Measurements from ENCODE around the gene BBS2.

Gene BBS2, protein sequence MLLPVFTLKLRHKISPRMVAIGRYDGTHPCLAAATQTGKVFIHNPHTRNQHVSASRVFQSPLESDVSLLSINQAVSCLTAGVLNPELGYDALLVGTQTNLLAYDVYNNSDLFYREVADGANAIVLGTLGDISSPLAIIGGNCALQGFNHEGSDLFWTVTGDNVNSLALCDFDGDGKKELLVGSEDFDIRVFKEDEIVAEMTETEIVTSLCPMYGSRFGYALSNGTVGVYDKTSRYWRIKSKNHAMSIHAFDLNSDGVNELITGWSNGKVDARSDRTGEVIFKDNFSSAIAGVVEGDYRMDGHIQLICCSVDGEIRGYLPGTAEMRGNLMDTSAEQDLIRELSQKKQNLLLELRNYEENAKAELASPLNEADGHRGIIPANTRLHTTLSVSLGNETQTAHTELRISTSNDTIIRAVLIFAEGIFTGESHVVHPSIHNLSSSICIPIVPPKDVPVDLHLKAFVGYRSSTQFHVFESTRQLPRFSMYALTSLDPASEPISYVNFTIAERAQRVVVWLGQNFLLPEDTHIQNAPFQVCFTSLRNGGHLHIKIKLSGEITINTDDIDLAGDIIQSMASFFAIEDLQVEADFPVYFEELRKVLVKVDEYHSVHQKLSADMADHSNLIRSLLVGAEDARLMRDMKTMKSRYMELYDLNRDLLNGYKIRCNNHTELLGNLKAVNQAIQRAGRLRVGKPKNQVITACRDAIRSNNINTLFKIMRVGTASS

DNA sequence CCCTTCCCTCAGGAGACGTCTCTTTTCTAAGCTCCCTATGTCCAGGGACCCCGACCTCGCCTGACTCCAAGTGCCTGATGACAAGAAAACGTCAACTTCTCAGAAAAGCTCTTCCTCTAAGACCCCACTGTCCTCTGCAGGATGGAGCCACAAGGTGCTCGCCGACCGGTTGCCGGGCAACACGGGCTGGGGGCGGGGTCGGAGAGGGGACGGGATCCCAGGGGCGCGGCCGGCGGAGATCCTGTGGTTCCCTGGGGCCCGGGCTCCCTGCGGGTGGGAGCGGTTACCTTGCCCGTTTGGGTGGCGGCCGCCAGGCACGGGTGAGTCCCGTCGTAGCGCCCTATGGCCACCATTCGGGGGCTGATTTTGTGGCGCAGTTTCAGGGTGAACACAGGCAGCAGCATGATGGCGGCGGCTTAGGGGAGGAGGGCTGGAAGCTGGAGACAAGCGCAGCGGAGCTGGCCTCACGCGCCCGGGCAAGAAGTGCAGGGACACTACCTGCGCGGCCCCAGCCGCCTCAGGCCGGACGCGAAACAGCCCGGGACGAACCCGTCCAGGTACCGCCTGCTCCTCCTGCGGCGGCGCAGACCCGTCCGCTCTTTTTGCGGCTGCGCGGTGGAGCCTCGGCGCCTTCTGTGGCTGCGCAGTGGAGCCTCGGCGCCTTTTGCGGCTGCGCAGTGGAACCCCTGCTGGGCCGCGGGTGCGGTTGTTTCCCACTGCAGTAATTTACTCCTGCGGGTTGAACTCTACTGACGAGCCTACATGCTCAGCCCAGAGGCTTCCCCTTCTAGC lies at the start of gene BBS2:
BBS2 (minus strand) TSS at position 566 of the 792 bp plus-strand sequence; CDS start at position 404, 162 bp downstream.
- peak within 1 kb of the TSS; percentile 81 for H3K4me3 ChIP-seq (ENCODE audit: low read depth, low read length)

- H3K4me3 ChIP-seq (ENCODE audit: low read depth, low read length): no peak within 1 kb of the TSS
These were observed 45.1 kb upstream of the BBS2 start, which contains the start of gene MT4 for GRCh38 chr16:56564793-56565477. Gene MT4 (plus strand): TSS chr16:56565073. CDS start chr16:56565129, 56 bp downstream.

DNA sequence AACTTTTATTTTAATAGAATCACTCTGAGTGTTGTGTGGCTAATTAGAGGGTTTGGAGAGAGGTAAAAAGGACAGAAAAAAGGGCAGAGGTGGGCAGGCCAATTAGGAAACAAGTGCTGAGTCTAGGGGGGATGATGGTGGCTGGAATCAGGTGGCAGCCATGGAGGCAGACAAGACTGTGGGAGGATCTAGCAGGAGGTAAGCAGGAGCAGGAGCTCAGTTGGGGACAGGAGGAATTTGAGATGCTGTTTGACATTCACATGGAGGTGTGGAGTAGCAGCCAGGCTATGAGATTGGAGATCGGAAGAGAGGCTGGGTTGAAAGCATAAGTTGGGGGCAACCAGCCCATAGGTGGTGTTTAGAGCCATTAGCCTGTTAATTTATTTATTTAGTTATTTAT lies 41.3 kb upstream of the BBS2 start:
- H3K4me3 ChIP-seq (ENCODE audit: low read depth, low read length): no peak overlapping the region

DNA sequence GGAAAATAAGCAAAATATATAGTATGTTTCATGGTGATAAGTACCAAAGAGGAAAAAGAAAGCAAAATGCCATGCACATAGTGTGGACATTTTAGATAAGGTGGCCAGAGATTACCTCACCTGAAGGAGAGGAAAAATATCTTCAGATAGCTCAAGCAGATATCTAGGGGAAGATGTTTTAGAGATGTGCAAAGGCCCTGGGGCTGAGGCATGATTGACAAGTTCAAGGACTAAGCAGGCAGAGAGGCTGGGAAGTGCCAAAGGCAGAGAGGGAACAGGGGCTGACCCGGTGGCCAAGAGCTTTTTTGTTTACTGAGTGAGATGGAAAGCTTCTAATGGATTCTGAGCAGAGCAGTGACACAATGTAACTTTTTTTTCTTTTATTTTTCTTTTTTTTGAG lies 40.6 kb upstream of the BBS2 start:
- no peak overlapping the region for H3K4me3 ChIP-seq (ENCODE audit: low read depth, low read length)

GRCh38 chr16:56559109-56559508 lies 39.3 kb upstream of the BBS2 start:
- no peak overlapping the region for H3K4me3 ChIP-seq (ENCODE audit: low read depth, low read length)

DNA sequence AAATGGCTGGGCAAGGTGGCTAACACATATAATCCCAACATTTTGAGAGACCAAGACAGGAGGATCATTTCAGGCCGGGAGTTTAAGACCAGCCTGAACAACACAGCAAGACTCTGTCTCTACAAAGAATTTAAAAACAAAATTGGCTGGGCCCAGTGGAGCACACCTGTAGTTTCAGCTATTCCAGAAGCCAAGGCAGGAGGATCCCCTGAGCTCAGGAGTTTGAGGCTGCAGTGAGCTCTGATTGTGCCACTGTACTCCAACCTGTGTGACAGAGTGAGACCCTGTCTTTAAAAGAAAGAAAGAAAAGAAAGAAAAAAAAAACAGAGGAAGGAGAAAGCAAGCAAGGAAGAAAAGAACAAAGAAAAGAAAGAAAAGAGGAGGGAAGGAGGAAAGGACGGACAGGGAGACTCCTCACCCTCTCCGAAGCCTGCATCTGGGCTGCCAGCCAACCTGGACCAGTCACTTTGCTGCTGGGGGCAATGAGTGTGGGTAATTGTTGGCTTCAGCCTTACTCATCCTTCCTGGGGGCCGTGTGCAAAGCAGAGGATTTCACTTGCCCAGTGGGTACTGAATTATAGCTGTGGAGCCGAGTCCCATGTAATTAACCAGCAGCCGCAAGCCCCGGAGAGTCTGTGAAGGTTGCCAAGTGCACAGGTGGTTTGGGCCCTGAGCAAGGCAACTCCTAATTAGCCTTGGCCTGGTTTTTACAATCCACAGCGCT lies 38.4 kb upstream of the BBS2 start:
- H3K4me3 ChIP-seq (ENCODE audit: low read depth, low read length): no peak overlapping the region

DNA sequence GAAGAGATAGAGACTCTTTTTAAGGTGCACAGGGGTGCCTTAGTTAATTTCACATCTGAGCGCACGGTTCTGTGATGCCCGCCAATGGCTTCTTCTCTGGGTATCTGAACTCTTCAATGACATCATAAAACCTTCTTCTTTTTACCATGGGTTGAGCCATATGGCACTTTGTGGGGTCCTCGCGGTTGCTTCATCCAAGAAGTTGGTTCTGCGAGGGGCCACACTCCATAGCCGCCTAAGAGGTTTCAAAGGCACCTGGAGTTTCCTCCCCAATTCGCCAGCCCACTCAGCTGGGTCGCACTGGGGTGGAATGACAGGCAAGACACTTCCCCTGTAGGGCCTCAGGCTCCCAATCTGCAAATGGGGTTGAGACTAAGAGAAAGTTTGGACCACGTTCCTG lies 34.6 kb upstream of the BBS2 start:
- H3K4me3 ChIP-seq (ENCODE audit: low read depth, low read length): no peak overlapping the region

DNA sequence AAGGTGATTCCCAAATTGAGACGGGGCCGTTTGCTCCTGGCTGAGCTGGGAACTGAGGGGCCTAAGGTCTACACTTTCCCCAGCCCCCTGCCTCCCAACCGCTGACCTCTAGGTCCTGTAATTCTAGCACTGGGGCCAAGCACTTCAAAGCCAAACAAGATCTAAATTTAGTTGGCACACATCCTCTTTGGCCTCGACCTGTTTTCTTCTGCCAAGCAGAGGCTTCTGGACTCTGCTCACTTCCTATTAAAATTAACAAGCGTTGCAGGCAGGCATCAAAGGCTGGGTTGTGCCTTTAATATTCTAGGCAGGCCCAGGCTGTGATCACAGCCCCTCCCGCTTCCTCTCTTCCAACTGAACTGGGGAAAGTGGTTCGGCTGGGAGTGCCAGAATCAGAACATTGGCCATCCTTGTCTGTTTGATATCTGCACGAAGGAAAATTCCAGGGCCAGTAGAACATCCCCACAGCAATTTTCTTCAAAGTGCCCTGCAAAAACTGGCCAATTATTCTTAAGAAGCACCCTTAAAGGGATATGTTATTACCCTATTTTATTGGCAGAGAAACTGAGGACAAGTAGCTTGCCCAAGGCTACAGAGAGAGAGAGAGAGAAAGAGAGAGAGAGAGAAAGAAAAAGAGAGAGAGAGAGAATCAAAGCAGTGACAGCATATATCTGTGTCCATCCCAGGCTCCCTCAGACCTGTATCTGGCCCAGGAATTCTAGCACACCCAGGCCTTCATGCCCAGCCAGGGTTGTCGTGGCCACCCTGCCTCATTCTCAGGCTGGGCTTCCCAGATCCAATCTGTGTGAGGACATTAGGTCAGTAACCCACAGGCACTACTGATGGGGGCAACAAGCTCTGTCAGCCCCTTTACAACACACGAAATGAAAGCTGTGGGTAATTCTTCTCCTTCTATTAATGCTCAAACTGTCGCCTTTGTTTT lies 32.2 kb upstream of the BBS2 start:
- no peak overlapping the region for H3K4me3 ChIP-seq (ENCODE audit: low read depth, low read length)

DNA sequence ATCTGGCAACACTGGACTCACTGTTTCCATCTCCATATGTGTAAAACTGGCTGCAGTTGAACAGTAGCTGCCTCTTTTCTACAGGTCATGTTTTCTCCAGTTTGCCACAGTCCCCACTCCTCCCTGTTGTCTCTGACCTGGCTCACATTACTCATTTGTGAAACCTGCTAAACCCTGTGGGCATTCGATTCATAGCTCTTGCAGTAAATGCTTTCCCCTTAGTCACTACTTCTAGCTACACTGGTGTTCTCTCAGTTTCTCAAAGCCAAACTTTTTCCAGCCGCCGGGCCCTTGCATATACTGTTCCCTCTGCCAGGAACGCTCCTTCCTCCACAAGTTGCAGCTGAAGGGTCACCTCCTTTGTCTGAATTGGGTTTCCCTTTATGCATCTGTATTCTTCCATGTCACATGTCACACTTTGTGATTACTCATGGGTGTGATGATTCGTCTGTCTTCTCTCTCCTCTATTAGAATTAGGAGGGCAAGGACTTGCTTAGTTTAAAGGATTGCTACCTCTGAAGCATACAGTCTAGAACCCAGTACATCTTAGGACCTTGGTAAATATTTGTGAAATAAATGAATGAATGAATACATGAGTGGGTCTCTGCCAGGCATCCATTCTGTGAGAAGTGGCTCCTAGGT lies 30.0 kb upstream of the BBS2 start:
- no peak overlapping the region for H3K4me3 ChIP-seq (ENCODE audit: low read depth, low read length)

DNA sequence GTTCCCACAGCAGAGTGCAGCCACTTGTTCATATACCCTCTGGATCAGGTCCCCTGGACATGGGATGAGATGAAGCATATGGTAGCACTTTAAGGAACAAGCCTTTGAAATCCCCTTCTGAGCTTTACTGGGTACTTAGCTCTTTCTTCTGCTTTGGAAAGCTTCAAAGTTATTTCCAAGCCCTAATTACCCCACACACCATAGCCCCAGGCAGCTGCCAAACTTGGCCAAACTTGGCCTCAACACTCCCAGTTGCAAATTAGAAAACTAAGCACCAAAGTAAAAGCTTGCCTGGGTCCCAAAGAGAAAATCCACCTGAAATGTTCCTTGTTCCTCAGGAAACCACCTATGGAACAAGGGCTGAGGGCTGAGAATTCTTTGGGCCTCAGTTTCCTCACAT lies 29.3 kb upstream of the BBS2 start:
- no peak overlapping the region for H3K4me3 ChIP-seq (ENCODE audit: low read depth, low read length)

DNA sequence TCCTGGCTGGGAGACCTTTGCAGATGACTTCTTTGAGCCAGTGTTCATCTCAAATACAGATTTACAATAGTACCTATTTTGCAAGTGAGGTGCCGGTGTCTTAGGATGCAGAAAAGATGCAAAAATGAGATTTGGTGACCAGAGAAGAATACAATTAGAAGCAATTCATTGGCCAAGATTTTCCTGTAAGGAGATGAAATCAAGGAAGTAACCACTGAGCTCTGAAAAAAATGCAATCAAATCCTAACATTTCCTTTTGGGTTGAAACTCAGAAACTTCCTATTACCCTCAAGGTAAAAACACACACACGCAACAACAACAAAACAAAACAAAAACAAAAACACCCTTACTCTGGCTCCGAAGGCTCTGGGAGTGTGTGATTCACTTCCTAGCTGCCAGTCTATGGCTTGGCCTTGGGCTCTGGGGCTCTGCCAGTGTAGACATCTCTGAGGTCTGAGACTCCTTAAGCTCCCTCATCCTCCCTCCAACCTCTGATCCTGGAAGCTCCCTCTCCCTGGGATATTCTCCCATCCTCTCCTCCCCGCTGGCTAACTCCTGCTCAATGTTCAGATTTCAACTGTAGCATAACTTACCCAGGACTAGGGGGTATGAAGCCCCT lies 28.2 kb upstream of the BBS2 start:
- H3K4me3 ChIP-seq (ENCODE audit: low read depth, low read length): no peak overlapping the region

DNA sequence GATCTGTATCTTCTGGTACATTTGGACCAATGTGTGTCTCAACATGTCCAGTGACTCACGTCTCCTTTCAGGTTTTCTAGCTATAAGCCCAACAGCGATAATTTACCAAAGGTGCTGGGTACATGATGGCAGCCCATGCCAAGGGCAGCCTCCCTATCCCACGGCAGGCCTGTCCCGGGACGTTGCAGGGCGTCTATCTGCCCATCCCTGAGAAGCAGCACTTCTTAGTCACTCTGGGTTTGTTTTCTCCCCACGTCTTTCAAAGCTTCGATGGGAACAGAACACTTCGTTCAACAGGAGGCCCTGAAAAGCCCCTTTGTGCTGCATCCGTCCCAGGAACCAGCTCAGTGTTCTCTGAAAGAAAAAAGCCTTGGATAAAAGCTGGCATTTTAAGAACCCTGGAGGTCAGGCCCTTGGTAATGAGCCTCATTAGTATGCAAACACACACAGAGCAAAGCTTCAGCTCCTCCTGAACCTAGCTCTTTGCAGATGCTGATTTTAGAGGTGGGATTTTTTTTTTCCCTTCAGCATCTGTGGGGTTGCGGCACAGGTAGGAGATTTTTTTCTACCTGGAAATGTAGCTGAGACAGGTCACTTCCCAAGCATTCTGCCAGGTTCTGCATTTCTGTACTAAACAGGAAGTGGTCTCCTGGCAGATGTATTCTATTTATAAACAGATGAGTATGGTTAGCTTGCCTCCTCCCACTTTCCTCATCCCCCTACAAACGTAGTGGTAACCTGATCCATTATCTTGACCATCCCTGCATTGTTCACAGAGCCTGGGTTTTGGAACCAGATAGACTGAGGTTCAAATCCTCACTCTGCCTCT lies 27.5 kb upstream of the BBS2 start:
- H3K4me3 ChIP-seq (ENCODE audit: low read depth, low read length): no peak overlapping the region

DNA sequence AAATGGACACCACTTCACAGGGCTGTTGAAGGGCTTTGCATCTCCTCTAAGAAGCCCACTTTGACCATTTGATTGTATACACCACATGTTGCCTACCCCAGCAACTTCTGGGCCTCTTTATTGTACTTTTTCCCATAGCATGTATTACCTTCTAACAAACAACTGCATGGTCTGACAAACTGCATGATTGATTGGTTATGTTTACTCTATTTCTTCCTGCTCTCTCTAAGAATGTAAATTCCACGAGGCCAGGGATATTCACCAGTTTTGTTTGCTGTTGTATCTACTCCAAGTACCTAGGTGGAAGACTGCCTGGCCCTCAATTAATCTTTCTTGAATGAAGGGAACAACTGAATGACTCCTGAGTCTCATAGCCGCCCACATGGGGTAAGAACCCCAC lies 22.2 kb upstream of the BBS2 start:
- H3K4me3 ChIP-seq (ENCODE audit: low read depth, low read length): no peak overlapping the region

- H3K4me3 ChIP-seq (ENCODE audit: low read depth, low read length): no peak overlapping the region
These were observed 19.8 kb upstream of the BBS2 start for GRCh38 chr16:56539656-56540055.

DNA sequence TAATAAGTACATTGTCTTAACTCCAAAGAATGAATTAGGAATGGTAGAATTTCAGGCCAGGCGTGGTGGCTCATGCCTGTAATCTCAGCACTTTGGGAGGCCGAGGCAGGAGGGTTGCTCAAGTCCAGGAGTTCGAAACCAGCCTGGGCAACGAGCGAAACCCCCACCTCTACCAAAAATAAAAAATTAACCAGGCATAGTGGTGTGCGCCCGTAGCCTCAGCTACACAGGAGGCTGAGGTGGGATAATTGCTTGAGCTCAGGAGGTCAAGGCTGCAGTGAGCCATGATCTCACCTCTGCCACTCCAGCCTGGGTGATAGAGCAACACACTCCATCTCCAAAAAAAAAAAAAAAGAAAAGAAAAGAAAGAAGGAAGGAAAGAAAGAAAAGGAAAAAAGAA lies 18.5 kb upstream of the BBS2 start:
- no peak overlapping the region for H3K4me3 ChIP-seq (ENCODE audit: low read depth, low read length)

DNA sequence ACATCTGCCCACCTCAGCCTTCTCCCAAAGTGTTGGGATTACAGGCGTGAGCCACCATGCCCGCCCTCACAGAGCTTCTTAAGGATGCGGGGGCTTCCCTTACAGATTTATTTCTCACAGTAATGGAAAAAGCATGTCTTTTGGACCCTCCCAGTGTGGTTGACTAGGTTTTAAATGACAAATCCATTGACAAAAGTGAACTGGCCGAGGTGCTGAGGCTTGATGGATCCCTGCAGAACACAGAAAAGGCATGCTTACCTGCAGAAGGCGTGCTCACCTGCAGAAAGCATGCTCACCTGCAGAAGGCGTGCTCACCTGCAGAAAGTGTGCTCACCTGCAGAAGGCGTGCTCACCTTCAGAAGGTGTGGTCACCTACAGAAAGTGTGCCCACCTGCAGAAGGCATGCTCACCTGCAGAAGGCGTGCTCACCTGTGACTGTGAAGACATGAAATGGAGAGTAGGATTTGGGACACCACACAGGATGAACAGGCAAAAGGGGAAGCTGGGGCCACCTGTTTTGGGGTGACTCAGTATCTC lies 15.1 kb upstream of the BBS2 start:
- H3K4me3 ChIP-seq (ENCODE audit: low read depth, low read length): no peak overlapping the region

GRCh38 chr16:56532714-56533113 lies 12.9 kb upstream of the BBS2 start:
- no peak overlapping the region for H3K4me3 ChIP-seq (ENCODE audit: low read depth, low read length)

All from iPS-11a (cell line).